DOHH2 (cell line): ENCODE data around the gene REV1.

Experiments
- H3F3A ChIP-seq: fragments of 200-600 bp; sonication (generic), shearing (Covaris generic); 2 replicates; pipeline ENCODE4 v1.6.0; 2016; ENCODE audit warnings: antibody characterized with exemption, mild to moderate bottlenecking; ENCODE audit not compliant: control insufficient read depth, insufficient read depth
- H3K27ac ChIP-seq: fragments of 200-600 bp; sonication (generic); 2 replicates; pipeline ENCODE4 v1.5.1; 2014; ENCODE audit warnings: low read depth, mild to moderate bottlenecking, low read length, moderate library complexity
- H3K27me3 ChIP-seq: fragments of 200-600 bp; sonication (generic); 2 replicates; pipeline ENCODE4 v1.6.1; 2014; ENCODE audit warnings: mild to moderate bottlenecking, low read length, mixed read lengths; ENCODE audit not compliant: control insufficient read depth
- H3K36me3 ChIP-seq: fragments of 200-600 bp; sonication (generic); 2 replicates; pipeline ENCODE4 v1.6.1; 2014; ENCODE audit warnings: mild to moderate bottlenecking, low read length, moderate library complexity, mixed read lengths; ENCODE audit not compliant: control insufficient read depth
- H3K4me1 ChIP-seq: fragments of 200-600 bp; sonication (generic); 2 replicates; pipeline ENCODE4 v1.6.1; 2014; ENCODE audit warnings: mild to moderate bottlenecking, low read length, mixed read lengths; ENCODE audit not compliant: control insufficient read depth
- H3K4me2 ChIP-seq: fragments of 200-600 bp; sonication (generic); 2 replicates; pipeline ENCODE4 v1.6.0; 2014; ENCODE audit warnings: mild to moderate bottlenecking, low read length, moderate library complexity
- H3K4me3 ChIP-seq: fragments of 200-600 bp; sonication (generic); 2 replicates; pipeline ENCODE4 v1.5.1; 2014; ENCODE audit warnings: mild to moderate bottlenecking, low read length, mixed read lengths
- H3K79me2 ChIP-seq: fragments of 200-600 bp; sonication (generic); 2 replicates; pipeline ENCODE4 v1.6.1; 2014; ENCODE audit warnings: mild to moderate bottlenecking, low read length, mixed read lengths; ENCODE audit not compliant: control insufficient read depth
- H3K9me2 ChIP-seq: fragments of 200-600 bp; sonication (generic); replicated peaks from 2 replicates; pipeline ENCODE4 v1.6.1; 2014; ENCODE audit warnings: mild to moderate bottlenecking, low read length, mixed read lengths; ENCODE audit not compliant: control insufficient read depth
- H3K9me3 ChIP-seq: fragments of 200-600 bp; sonication (generic); 2 replicates; pipeline ENCODE4 v1.6.1; 2014; ENCODE audit warnings: antibody characterized with exemption, low read length, mixed read lengths; ENCODE audit not compliant: control insufficient read depth, insufficient read depth
- H4K20me1 ChIP-seq: fragments of 200-600 bp; sonication (generic); 2 replicates; pipeline ENCODE4 v1.6.0; 2014; ENCODE audit warnings: low read depth, mild to moderate bottlenecking, antibody characterized with exemption, low read length, moderate library complexity; ENCODE audit not compliant: control insufficient read depth, insufficient read depth
- CTCF ChIP-seq: fragments of 200-600 bp; sonication (generic); IDR thresholded peaks from one replicate; pipeline ENCODE4 v1.5.1; 2014; ENCODE audit warnings: antibody characterized with exemption, mild to moderate bottlenecking, low read depth, low read length; ENCODE audit not compliant: poor library complexity, severe bottlenecking
- EZH2phosphoT487 ChIP-seq: fragments of 200-600 bp; sonication (generic); IDR thresholded peaks from 2 replicates; pipeline ENCODE4 v1.6.1; 2017; ENCODE audit warnings: borderline replicate concordance, mild to moderate bottlenecking, antibody characterized with exemption, low read length, moderate library complexity, mixed read lengths

Gene REV1

DNA sequence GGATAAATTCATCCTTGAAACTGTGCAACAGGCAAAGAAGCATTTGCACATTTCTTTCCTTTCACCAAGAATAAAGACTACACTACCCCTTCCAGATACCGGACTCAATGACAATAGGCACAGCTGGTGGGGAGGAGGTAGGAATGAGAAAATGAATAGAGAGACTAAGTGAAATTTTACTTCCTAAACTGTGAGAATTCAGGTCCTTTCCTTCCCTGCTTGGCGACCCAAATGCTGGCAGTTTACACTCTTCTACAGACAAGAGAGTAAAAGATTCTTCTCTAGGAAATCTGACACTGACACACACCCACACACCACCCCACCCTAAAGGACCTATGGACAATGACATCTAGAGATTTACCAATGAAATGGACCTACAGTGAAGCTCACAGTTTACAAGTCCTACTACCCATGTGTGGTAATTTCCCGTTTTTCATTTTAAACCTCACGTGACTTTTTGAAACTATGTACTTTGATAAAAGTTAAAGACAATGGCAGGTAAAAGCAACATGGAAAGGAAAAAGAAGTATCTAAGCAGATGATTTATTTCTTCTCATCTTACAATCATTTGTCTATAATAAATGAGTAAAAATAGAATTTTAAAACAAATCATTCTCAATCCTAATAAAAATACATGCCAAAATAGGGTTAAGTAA lies 27.9 kb downstream of the REV1 start:
- peaks cover 3% of the 10 kb centered on the region; the same call in 1 of the 2 replicates for H3F3A ChIP-seq
- peaks cover 59% of the 10 kb centered on the region for H3K79me2 ChIP-seq
- H3K4me3 ChIP-seq, result no peak overlapping the region
- H3K9me2 ChIP-seq, result no peaks in the 10 kb centered on the region
- H3K9me3 ChIP-seq, result no peaks in the 10 kb centered on the region
- no peaks in the 10 kb centered on the region for H3K4me1 ChIP-seq
- peaks cover 56% of the 10 kb centered on the region for H3K36me3 ChIP-seq
- H3K27ac ChIP-seq, result no peak overlapping the region
- TF ChIP-seq EZH2phosphoT487 (no peak), CTCF (no peak)
- H3K4me2 ChIP-seq, result no peak overlapping the region
- 0 out of 2 replicates have a peak, but pooled peaks cover 3% of the 10 kb centered on the region for H4K20me1 ChIP-seq
- H3K27me3 ChIP-seq, result no peaks in the 10 kb centered on the region

DNA sequence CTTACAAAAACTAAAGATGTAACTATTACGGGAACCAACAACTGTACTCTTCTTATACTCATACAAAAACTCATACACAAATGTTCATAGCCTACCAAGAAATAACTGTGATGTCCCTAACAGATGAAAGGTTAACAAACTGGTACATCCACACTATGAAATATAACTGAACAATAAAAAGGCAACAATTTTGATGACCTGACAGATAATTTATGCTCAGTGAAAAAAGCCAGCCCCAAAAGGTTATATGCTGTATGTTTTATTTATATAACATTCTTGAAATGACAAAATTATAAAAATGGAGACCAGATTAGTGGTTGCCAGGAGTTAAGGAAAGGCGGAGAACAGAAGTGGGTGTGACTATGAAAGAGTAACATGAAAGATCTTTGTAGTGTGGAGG lies 31.3 kb downstream of the REV1 start:
- H3K4me2 ChIP-seq, result no peak overlapping the region
- no peaks in the 10 kb centered on the region for H3F3A ChIP-seq
- no peaks in the 10 kb centered on the region for H4K20me1 ChIP-seq
- H3K27me3 ChIP-seq, result no peaks in the 10 kb centered on the region
- H3K79me2 ChIP-seq, result peaks cover 59% of the 10 kb centered on the region
- H3K9me2 ChIP-seq, result no peaks in the 10 kb centered on the region
- no peak overlapping the region for H3K27ac ChIP-seq
- H3K36me3 ChIP-seq, result peaks cover 79% of the 10 kb centered on the region
- no peaks in the 10 kb centered on the region for H3K9me3 ChIP-seq
- H3K4me1 ChIP-seq, result no peaks in the 10 kb centered on the region
- TF ChIP-seq CTCF (no peak), EZH2phosphoT487 (no peak)
- no peak overlapping the region for H3K4me3 ChIP-seq

GRCh38 chr2:99451686-99452085 lies 38.1 kb downstream of the REV1 start:
- no peaks in the 10 kb centered on the region for H4K20me1 ChIP-seq
- no peaks in the 10 kb centered on the region for H3K9me2 ChIP-seq
- no peak overlapping the region for H3K4me2 ChIP-seq
- H3K36me3 ChIP-seq, result peaks cover 69% of the 10 kb centered on the region
- H3K27me3 ChIP-seq, result no peaks in the 10 kb centered on the region
- H3K27ac ChIP-seq, result no peak overlapping the region
- peaks cover 43% of the 10 kb centered on the region for H3K79me2 ChIP-seq
- no peaks in the 10 kb centered on the region for H3K4me1 ChIP-seq
- H3K9me3 ChIP-seq, result no peaks in the 10 kb centered on the region
- no peak overlapping the region for H3K4me3 ChIP-seq
- TF ChIP-seq EZH2phosphoT487 (no peak), CTCF (no peak)
- no peaks in the 10 kb centered on the region for H3F3A ChIP-seq
